H1 (cell line): Measurements from ENCODE around the gene PDK2. TPM values are rescaled to one million over a fixed set of nuclear protein-coding genes. Genes with fewer than 3 reads are reported as not detected.

Source experiments
- GABPA ChIP-seq: IDR thresholded peaks from 2 replicates; pipeline ENCODE4 v1.6.1; 2011; ENCODE audit warnings: mild to moderate bottlenecking, low read length, moderate library complexity, borderline replicate concordance; ENCODE audit not compliant: insufficient read depth
- SAP30 ChIP-seq: fragments of 300-600 bp; sonication (generic); IDR thresholded peaks from 2 replicates; pipeline ENCODE4 v1.7.1; 2012; ENCODE audit warnings: low read length, moderate library complexity, mild to moderate bottlenecking, inconsistent platforms; ENCODE audit not compliant: insufficient read depth, insufficient replicate concordance
- polyA plus RNA-seq, 7 experiments: library from polyadenylated mRNA; depleted of rRNA in 3 of 7; stranded (reverse) in 5 of 7; unstranded in 2 of 7; fragments of >200 nt in 5 of 7; fragments of 200-250 nt in 2 of 7; gene quantifications; 1 replicate in 5 of 7; 2 replicates in 1 of 7; 4 replicates in 1 of 7; pipeline versions ENCODE4 v1.2.1 to v1.2.3, GENCODE V29; 2011 to 2013; ENCODE audit warnings: missing spikeins in 2 of 7, mixed read lengths in 2 of 7
- total RNA-seq: library from RNA; stranded (reverse); fragmentation: NEBNext Ultra II Directional; extraction: Animal tissue kit (Norgen Biotek cat#: 25700); gene quantifications from 2 replicates; pipeline ENCODE4 v1.2.1, GENCODE V29; 2021

The PDK2 gene
- total and polyA plus RNA-seq, 2 of the 8 experiments (the other 6 are each of a cell fraction or from before 2014, with no cell fraction given) = 18.3 to 121 TPM

DNA sequence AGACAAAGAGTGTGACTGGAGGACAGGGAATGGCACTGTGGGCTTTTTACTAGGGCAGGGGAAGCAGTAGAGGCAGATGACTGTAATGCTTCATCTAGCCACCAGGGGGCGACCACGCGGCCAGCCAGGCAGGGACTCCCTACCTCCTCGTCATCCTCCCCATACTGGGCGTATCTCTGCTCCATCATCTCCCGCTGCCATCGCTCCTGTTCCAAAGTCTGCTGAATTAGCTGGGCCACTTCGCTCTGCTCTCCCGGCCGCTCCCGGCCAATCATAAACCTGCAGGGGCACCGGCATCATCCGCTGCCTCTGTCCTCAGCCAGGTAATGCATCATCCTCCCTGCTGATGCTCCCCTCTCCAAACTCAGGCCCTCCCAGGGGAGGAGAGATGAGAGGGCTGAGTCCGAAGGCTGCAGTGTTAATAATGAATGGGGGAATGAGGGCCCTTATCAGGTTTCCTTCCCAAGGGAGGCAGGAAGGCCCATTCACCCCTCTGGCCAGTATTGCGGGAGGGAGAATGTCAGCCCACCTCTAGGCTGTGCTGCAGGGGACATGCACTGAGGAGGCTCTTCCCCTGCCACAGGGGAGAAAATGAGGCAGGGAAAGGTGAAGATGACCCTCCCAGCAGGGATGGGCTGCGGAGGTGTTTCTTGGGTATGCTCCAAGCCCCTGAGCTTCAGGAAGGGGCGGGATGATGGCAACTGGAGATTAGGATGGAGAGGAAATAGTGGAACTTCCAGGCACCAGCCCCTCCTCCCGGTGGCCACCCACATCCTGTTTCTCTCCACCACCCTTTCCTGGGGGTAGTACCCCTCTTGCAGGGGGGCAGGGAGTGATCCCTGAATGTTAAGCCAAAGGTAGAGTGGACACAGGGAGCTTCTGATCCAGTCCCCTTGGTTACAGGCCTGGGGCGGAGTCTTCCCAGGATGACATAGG, 45.1 kb downstream of the PDK2 start (continued):
- TF ChIP-seq SAP30 (no peak), GABPA (peak; percentile 34; the same call in 1 of the 2 replicates)
